Measurements from ENCODE around the gene GMDS.

Gene GMDS

DNA sequence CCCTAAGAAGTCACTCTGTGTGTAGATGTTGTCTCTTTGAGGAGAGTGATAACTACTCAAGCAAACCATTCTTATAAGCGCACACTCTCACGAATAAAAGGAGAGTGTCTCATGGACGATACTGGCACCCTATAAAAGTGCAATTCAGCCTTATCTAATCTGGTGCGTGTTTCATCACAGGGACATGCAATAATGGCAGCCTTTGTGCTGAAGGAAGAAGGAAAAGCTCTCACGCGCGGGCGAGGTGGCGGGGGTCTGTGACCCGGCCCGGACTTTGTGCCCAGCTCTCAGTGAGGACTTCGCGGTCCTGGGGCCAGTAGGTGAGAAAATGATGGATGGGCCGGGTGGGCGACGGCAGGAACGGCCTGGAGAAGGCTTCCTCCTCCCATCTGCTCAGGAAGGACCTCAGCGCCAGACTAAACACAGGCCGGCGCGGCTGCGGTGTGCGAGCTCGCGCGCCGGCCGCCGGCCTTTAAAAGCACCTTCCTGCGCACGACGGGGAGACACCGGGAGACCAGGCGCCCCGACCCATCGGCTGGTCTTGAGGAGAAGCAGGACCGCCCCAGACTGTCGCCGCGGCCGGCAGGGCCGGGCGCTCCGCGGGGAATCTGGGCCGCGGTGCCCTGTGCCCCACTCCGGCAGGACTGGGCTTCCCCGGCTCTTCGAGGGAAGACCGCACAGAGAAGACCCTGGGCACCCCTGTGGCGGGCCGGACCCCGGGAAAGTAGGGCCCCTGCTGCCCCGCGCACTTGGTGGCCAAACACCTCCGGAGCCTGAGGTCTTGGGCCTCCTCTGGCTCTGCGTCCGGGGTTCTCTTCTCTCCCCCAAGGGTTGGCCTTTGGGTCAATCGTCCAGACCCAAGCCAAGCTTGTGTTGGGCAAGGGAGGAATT lies 644.0 kb downstream of the GMDS start:
- DNase-seq (ENCODE audit: low read depth), result no peak

DNA sequence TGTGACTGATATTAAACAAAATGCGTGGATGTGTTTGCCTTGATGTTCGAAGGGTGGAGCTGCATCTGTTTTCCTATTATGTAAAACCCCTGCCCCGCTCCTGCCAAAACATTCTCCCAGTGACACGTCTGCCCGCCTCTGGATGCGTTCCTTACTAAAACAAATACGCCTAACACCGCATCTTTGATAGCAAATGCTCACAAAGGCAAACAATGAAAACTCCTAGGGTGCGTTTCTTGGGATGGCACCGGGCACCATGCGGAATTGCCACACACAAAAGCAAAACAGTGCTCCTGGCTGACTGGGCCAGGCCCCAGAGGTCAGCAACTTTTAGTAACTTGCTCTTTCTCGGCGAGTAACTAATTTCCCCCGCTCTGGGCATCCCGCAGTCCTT lies 644.6 kb downstream of the GMDS start:
- no peak for DNase-seq (ENCODE audit: low read depth)

DNA sequence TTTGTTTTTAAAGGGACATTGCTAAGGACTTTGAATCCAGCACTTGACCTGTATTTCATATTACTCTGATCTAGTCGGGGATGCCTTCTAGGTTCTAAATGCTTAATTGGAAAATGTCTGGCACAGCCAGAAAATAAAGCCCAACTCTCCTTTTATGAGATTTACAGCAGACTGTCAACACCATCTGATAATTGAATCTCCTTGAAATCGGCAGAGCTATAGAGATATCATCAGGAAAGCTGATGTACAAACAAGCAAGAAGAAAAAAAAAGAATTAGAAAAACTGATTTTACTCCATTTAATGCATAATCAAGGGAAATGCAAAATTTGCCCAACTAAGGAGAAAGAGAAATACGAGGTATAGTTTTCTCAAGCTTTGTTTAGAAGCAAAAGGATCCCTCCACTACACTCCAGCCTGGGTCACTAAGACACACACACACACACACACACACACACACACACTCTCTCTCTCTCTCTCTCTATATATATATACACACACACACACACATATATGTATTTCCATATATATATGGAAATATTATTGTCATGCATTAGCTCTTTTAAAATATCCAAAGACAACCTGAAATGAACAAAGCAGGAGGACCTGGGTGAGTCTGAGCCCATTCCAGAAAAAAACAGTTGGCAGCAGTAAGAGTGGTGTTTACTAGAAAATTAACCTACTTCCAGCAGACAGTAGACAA lies 645.2 kb downstream of the GMDS start:
- DNase-seq (ENCODE audit: low read depth), result no peak

DNA sequence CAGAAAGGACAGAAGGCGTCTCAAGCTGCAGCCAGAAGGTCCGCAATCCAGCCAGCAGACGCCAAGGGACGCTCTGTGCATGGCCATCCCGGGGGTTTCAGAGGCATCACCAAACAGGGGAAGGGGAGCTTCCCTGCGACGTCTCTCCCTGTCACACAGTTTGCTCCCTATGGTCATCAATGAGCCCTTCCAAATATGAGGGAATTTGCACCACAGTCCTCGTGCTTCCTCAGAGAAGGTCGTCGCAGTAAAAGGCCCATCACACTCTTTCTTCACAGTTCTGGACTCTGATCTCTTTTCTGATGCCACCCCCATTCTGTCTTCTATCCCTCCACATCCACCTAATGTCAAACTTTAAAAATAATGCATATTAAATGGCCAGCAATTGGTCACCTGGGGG lies 645.9 kb downstream of the GMDS start:
- DNase-seq (ENCODE audit: low read depth), result no peak

DNA sequence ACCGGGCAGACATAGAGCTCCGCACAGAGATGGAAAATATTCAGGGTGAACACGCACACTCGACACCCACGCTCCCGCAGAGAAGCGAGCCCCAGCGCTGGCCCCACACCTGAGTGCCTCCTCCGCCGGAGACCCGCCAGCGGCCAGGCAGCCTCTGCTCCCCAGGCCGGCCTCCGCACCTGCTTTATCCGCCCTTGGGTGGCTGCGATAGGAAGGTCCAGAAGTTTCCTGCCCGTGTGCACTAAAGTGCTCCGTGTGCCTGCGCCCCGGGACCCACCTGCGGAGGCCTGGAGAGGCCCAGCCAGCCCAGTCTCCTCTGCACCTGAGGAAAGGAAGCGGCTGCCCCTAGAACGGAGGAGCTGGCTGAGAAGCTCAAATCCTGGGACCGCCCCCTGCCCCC lies 646.5 kb downstream of the GMDS start:
- DNase-seq (ENCODE audit: low read depth), result no peak

DNA sequence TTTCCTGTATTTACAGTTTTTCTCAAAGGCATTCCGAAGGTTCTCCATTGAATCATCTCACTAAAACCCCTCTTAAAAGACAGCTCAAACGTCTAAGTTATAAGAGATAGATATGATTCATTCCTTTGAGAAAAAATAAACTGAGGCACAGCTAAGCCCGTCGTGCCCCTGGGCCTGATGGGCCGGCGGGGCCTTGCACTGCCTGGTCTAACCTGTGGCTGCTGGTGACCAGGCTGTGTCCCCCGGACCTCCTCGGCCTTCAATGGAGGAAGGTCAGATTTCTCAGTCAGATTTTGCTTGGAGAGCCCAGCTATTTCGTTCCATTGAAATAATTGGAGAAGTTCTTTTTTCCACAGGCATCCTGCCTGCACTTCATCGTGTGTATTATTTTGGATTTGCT lies 647.0 kb downstream of the GMDS start:
- DNase-seq (ENCODE audit: low read depth), result no peak

DNA sequence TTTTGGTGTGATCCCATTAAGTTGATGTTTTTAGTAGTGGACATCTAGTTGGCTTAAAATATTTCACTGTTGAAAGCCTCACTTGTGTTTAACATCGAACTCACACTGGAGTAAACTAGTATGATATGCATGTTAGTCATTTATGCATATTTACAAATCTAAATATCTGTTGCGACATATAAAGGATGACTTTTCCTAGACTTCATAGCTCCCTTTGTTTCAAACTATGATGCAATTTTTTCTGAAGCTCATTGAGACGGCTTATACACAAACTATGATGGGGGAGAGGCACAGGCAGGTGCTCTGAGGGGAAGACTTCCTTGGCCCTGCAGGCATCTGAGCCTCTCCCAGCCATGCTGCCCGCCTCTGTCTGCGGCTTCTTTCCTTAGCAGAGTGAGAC lies 647.5 kb downstream of the GMDS start:
- no peak for DNase-seq (ENCODE audit: low read depth)

DNA sequence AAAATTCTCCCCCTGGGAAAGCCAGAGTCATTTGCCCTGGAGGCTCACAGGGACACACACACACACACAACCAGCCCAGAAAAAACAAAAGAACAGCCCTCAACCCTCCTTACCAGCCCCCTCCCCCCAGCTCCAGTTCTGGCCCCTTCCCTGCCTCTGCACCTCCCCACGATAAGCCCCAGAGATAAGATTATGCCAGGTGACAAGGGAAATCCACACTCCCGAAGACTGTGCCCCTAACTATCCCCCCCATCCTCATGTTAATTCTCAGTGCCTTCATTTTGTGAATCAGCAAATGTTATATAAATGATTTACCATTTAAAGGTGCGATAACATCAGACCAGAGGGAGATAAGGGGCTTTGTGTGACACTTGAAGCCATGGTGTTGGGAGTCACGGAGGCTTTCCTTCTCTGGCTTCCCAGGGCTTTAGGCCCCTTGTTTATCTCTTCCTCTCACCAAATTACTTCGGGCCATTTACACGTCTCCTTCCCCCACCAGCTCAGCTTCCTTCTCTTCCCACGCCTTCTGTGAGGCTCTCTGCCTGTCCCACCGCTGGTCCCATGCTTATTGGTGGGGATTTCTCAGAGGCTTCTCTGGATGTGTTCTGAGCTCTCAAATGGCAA lies 648.2 kb downstream of the GMDS start:
- no peak for DNase-seq (ENCODE audit: low read depth)

DNA sequence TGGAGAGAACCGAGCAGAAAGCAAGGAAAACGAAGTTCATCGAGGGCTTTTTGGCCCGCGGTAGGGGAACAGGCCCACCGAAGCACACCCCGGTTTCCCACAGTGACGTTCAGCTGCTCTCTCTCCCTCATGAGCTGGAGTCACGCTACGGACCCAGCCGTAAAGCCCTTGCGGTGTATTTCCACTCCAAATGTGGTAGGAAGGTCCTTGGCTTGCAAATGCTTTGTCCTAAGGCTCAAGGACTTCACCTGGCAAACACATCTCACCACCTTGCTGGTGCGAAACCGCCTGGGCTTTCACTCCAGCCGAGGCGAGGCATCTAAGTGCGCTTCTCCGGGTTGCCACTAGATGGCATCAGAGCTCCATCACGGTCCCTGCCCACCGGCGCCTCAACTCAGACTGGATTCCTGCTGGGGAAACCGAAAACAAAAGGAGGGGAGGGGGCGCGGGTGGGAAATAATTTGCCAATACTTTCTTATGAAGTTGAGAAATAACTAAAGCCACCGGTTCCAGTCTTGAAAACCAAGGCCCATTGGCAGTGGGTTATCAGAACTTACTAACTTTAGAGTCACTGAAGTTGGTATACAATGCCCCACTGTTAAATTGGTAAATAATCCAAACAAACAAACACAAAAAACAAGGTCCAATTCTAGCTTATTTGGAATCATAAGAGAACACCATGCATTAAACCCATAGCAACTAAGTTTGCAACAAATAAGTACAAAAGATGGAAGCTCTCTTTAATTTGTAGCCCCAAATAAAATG lies 649.1 kb downstream of the GMDS start:
- DNase-seq (ENCODE audit: low read depth), result no peak

DNA sequence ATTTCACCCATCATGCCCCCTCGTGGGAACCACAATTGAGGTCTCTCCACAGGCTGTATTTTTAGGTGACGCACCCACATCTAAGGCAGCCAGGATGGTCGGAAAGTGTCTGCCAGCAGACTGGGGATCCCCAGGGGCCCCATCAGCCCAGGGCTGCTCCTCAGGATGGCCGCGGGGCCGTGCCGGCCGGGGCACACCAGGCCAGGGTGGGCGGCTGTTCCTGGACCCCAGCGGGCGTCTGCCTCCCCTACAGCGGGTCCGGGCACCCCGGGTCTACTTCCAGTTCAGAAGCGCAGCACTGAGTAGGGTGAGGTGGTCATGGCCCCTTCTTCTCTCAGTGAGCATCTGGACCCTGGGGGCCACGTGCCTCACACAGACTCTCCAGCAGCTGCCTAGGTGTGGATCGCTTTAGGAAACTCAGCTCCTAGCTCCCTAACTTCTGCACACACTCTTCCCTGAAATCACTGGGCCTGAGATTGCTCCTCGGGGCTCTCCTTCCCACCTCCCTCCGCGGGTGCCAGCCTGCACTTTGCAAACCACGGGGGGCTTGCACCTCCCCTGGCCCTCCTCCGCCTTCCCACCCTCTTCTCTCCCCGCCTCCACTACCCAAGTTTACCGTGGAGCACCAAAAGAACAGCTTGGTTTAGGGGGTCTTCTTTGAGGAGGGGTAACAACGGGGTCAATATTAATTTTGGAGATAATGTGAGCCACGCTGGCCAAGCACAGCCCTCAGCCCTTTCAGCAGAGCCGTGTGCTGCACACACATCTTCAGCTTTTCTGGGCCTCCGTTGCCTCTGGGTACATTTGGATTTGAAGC lies 649.9 kb downstream of the GMDS start:
- DNase-seq (ENCODE audit: low read depth), result no peak

DNA sequence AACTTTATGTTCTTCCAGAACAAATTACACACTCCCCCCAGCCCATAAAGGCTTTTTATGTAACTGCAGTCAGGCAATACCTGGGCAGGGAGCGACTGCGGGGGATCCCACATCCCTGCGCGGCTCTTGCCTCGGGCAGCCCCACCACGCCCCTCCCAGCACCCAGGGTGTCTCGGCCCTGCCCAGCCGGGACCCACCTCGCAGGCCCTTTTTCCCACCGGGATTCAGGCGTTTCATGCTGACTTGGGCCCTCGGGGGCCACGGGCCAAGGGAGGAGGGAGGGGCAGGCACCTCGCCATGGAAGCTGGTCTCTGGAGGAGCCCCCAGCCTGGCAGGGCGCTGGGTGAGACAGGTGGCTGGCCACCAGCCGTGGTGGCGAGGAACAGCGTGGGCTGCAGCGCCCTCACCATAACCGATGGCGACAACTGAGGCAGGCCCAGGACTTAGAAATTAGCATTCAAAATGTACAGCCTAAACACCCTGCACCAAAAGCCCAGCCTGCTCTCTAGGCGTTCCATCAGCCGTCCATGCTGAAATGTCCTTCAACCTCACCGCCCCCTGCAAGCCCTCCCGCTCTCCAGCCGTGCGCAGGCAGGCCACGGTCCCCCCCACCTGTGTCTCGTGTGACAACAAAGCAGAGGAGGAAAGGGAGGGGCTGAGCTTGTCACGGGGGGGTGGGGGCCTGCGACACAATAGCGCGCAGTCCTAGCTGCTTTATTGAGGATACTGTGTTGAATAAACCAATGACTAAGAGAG lies 650.8 kb downstream of the GMDS start:
- no peak for DNase-seq (ENCODE audit: low read depth)

DNA sequence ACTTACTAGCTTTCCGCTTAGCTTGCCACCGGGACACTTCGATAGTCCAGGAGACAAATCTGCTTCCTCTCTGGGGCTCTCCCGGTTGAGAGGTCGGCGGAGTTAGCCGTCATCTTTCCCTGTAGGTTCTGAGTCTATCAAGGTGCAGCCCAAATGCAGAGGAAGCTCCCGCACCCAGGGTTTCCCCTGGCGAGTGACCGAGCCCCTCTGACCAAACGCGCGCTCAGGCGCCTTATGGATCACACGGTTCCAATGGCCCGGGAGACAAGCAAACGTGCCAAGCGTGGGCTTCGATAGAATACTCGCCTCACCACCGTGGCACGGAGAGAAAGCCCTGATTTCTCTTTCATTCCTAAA lies 651.5 kb downstream of the GMDS start:
- no peak for DNase-seq (ENCODE audit: low read depth)

DNA sequence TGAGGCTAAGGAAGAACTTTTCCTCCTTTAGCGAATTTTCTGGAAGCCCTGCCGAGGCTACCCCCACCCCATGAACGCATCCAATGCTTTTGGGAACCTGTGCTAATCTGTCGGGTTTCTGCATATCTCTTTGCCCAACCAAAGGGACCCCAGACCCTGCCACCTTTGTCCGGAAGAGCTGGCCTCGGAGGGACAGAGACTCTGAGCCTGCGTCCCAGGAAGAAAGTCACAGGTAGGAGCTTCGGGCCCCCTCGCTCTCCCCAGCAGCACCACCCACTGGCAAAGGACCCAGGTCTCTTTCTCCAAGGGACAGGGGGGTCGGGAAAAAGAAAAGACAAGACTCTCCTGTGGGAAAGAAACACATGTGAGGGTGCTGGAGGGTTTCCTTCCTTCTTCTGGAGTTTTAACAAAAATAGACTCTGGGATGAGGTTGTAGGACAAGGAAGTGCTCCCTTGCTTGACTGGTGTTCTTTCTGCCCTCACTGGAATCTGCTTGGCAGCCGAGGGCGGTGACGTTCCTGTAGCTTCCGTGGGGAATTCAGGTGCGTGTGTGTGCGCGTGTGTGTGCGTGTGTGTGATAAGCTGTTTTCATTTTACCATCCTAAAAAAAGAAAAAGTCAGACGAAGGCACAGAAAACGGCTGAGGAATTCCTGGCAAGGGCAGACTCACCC lies 652.0 kb downstream of the GMDS start:
- no peak for DNase-seq (ENCODE audit: low read depth)

DNA sequence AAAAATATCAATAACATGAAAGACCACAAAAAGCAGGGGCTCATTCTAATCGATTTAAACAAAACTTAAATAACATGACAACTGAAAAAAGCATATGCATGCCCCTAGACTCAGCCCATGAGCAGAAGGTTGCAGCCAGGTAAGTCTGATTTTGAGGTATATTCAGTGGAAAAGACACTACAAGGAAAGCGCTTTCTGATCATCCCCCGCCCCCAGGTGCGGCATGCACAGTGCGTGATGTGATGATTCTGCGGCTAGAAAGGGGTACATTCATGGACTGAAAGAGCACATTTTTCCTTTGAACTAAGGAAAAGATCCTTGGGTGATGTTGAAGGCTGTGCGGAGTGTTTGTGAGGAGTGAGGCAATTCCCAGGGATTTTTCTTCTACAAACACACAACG lies 652.6 kb downstream of the GMDS start:
- no peak for DNase-seq (ENCODE audit: low read depth)

DNA sequence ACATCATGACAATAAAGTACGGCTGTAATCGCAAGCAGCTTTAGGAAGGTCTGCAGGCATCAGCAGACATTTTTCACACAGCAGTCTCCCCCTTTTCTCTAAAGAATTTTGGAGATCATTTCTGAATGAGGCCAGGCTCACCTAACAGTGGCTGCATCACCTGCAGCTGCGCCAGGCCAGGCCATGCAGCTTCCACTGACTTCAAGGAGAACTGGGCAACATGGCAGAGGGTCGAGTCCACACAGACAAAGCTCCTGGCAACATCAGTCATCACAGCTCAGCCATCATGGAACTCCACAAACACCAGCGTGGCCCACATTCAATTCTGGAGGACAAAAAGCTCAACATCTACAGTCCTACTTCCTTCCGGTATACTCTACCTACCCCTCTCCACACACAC lies 653.5 kb downstream of the GMDS start:
- no peak for DNase-seq (ENCODE audit: low read depth)

DNA sequence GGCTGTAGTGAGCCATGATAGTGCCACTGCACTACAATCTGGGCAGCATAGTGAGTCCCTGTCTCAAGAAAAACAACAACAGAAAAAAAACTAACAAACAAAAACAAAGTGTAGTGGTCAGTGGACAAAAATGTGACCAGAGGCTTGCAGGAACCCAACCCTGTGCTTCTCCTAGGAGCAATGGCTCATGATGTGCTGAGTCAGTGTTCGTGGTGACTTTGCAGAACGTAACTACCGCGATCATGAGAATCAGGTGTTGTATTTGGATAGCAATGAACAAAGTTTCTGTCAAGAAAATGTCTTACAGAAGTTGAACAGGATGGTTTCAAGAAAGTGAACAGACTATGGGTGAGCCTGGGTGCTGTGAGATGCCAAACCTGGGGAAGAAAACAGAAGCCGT lies 654.2 kb downstream of the GMDS start:
- DNase-seq (ENCODE audit: low read depth), result no peak

DNA sequence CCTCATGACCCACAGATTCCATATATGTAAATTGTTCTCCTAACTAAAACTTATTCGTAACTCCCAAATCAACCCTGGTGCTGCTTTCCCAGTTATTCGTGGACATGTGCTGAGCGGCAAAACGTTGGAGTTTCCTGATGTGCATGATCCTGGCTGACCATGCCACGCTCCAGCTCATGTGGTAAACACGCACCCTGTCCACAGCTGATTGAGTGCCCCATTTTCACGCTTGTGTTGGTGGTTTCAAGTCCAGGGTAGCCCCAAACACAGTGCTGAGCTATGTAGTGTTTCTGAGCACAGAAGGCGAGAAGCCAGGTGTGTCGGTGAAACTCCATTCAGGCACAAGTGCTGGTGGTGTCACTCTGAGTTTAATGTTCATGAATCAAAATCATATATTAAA lies 654.8 kb downstream of the GMDS start:
- DNase-seq (ENCODE audit: low read depth), result no peak

DNA sequence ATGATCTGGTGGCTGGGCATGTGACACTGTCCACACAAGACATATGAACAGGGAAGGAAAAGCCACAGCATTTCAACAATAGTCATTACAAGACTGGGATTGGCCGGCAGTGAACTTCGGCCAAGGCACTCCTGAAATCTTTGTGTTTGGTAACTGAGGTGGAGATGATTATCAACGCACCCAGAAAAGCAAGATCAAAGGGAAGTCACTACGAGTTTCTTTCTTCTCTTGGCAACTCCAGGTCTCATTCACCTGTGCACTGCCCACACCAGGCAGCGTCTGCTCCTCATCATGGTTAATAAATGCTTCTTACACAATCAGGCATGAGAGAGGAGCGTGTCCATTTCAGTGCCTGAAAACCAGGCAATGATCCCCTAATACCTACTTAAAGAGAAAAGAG lies 656.2 kb downstream of the GMDS start:
- no peak for DNase-seq (ENCODE audit: low read depth)

DNA sequence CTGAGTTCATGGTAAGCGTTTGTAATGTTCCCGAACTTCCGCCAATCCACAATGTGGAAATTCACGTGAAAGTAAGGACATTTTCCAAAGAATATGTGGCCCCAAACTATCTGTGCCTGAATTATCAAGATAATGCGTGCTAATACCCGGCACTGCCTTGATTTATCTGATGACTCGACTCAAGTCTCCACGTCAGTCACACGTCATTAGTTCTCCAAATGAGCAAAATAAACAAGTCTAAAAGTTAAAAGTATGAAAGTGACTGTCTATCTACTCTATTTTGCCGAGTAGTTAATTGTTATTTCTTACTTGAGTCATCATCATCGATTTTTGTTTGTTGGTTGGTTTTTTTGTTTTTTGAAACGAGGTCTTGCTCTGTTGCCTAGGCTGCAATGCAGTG lies 657.4 kb downstream of the GMDS start:
- no peak for DNase-seq (ENCODE audit: low read depth)

DNA sequence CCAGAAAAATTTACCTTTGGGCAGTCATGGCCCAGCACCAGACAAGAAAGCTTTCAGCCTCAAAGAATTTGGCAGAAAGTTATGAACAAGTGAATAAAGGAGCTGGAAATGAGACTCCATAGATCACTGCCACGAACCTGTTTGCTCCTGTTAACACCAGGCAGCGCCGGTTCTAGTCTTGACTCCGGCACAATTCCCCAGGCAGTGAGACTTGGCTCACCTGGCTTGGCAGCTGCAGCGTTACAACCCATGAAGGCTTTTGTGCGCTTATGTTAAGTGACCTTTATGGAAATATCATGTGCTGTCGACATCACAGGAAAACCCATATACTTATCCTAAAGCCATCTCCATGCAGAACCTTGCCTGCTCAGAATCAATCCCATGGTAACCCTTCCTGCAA lies 657.9 kb downstream of the GMDS start:
- no peak for DNase-seq (ENCODE audit: low read depth)
